ENCODE measurements around the gene SUSD2.

Gene SUSD2

DNA sequence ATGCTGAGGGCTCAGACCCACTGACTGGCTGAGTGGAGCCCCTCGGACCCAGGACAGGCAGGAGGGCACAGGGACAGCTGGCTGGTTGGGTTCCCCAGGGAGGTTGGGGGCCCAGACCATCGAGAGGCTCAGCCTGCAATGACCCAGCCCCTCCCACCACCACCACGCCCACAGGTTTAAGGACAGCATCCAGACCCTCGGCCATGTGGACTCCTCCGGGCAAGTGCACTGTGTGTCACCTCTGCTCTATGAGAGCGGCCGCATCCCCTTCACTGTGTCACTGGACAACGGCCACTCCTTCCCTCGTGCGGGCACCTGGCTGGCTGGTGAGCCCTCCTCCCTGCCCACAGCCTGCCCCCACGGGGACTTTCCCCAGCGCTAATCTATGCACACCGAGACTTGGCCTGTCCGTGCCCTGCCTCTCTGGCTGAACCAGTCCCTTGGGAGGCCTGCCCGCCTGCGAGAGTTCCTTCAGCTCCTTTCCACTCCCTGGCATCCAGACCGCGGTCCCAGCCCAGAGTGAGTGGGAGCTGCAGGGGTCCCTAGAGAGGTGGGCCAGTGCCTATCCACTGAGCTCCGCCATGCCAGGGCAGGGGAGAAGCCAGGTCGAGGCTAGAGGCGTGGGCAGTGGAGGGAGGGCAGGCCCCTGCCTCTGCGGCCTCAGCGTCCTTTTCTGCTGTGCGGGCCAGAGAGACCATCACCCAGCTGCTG is 2.2 kb downstream of the SUSD2 start:
- Histone ChIP-seq H3K27ac (ENCODE audit: insufficient read depth in 1 of 2, low read depth in 1 of 2, low read length in 2 of 2, poor library complexity in 1 of 2, severe bottlenecking in 2 of 2) (no peak overlapping the region), H3K9me3 (ENCODE audit: control extremely low read depth in 1 of 5, control insufficient read depth in 4 of 5, insufficient read depth in 2 of 5, low read depth in 1 of 5, low read length in 4 of 5) (no peaks in the 10 kb centered on the region), H3K36me3 (ENCODE audit: control insufficient read depth in 4 of 4, insufficient read depth in 4 of 4, low read length in 3 of 4) (peaks cover 0 to 9% (median 2%) of the 10 kb centered on the region in 4 experiments), H3K4me3 (ENCODE audit: control insufficient read depth in 1 of 7, extremely low read depth in 1 of 7, insufficient read depth in 4 of 7, low read depth in 2 of 7, low read length in 6 of 7) (no peak overlapping the region), H3K27me3 (replicated peaks in 2 of 5; ENCODE audit: control insufficient read depth in 4 of 5, insufficient read depth in 5 of 5, low read length in 4 of 5) (no peaks in the 10 kb centered on the region), H3K4me1 (ENCODE audit: control extremely low read depth in 1 of 4, control insufficient read depth in 4 of 4, insufficient read depth in 4 of 4, low read length in 3 of 4) (no peaks in the 10 kb centered on the region)
- CTCF ChIA-PET: interaction anchor here (1.0 to 43.2 kb wide), 2 partner anchors 44 to 49 kb away, joined by 3 to 1213 read pairs; no protein-coding TSS in a partner anchor
- DNase-seq: no peak
- POLR2A ChIA-PET: no interaction called here
- WGBS (ENCODE audit: insufficient coverage): 90% methylated on average over 14 of the region's 24 CpGs

DNA sequence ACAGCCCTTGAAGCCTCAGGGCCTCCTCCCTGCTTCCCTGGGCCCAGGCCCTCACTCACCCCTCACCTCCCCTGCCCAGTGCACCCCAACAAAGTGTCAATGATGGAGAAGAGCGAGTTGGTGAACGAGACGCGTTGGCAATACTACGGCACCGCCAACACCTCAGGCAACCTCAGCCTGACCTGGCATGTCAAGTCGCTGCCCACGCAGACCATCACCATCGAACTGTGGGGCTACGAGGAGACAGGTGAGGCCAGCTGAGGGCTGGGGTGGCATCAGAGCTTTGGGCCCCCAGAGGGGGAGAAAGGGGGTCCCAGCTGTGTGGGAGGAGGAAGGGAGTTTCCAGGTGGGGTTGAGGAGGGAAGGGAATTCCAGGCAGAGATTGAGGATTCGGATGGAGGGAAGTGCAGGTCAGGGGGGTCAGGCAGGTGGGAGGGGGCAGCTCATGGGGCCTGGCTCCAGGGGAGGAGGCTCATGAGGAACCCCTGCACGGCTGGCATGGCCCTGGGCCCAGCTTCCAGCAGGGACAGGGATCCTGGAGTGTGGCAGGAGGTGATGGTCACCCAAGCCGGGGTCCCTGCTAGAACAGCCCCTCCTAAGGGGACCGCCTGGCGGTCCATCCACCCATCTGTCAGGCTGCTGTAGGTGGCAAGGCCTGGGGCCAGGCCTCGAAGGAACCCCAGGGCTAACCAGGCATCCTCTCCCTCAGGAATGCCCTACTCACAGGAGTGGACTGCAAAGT is 2.9 kb downstream of the SUSD2 start:
- peaks cover 0 to 5% (median under 1%) of the 10 kb centered on the region in 4 experiments for H3K36me3 ChIP-seq (ENCODE audit: control insufficient read depth in 4 of 4, insufficient read depth in 4 of 4, low read length in 3 of 4)
- H3K27ac ChIP-seq (ENCODE audit: insufficient read depth in 1 of 2, low read depth in 1 of 2, low read length in 2 of 2, poor library complexity in 1 of 2, severe bottlenecking in 2 of 2): no peak overlapping the region
- H3K4me1 ChIP-seq (ENCODE audit: control extremely low read depth in 1 of 4, control insufficient read depth in 4 of 4, insufficient read depth in 4 of 4, low read length in 3 of 4): peaks cover 0 to 1% (median 0%) of the 10 kb centered on the region in 4 experiments
- ChIA-PET POLR2A (no interaction called here), CTCF (interaction anchor here (0.9 to 43.2 kb wide), 4 partner anchors 42 to 142 kb away, joined by 3 to 1213 read pairs (median 3); no protein-coding TSS in a partner anchor)
- no peaks in the 10 kb centered on the region for H3K9me3 ChIP-seq (ENCODE audit: control extremely low read depth in 1 of 5, control insufficient read depth in 4 of 5, insufficient read depth in 2 of 5, low read depth in 1 of 5, low read length in 4 of 5)
- 98% methylated on average over 16 of the region's 16 CpGs for whole genome bisulfite sequencing (ENCODE audit: insufficient coverage)
- H3K27me3 ChIP-seq (replicated peaks in 2 of 5; ENCODE audit: control insufficient read depth in 4 of 5, insufficient read depth in 5 of 5, low read length in 4 of 5): no peaks in the 10 kb centered on the region
- H3K4me3 ChIP-seq (ENCODE audit: control insufficient read depth in 1 of 7, extremely low read depth in 1 of 7, insufficient read depth in 4 of 7, low read depth in 2 of 7, low read length in 6 of 7): no peak overlapping the region
- DNase-seq: no peak

DNA sequence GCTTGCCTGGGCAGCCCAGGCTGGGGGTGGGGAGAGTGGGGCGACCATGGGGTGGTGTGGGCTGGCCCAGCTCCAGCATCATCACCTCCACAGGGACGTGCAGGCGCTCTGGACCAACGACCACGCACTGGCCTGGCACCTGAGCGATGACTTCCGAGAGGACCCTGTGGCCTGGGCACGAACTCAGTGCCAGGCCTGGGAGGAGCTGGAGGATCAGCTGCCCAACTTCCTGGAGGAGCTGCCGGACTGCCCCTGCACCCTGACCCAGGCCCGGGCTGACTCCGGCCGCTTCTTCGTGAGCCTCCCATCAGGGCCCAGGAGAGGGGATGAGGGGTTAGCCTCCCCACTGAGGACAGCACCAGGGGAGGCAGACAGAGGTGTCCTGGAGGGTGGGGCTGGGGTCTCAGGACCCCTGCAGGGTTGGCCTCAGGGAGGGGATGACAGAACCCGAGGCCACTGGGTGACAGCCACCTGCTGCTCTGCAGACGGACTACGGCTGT is 3.8 kb downstream of the SUSD2 start:
- Histone ChIP-seq H3K4me3 (ENCODE audit: control insufficient read depth in 1 of 7, extremely low read depth in 1 of 7, insufficient read depth in 4 of 7, low read depth in 2 of 7, low read length in 6 of 7) (no peak overlapping the region), H3K27me3 (replicated peaks in 2 of 5; ENCODE audit: control insufficient read depth in 4 of 5, insufficient read depth in 5 of 5, low read length in 4 of 5) (no peaks in the 10 kb centered on the region), H3K9me3 (ENCODE audit: control extremely low read depth in 1 of 5, control insufficient read depth in 4 of 5, insufficient read depth in 2 of 5, low read depth in 1 of 5, low read length in 4 of 5) (no peaks in the 10 kb centered on the region), H3K36me3 (ENCODE audit: control insufficient read depth in 4 of 4, insufficient read depth in 4 of 4, low read length in 3 of 4) (no peaks in the 10 kb centered on the region), H3K27ac (ENCODE audit: insufficient read depth in 1 of 2, low read depth in 1 of 2, low read length in 2 of 2, poor library complexity in 1 of 2, severe bottlenecking in 2 of 2) (no peak overlapping the region), H3K4me1 (ENCODE audit: control extremely low read depth in 1 of 4, control insufficient read depth in 4 of 4, insufficient read depth in 4 of 4, low read length in 3 of 4) (peaks cover 0 to 8% (median 2%) of the 10 kb centered on the region in 4 experiments)
- POLR2A ChIA-PET: no interaction called here
- CTCF ChIA-PET: interaction anchor here (1.0 to 43.2 kb wide), 2 partner anchors 42 to 46 kb away, joined by 3 to 1213 read pairs; no protein-coding TSS in a partner anchor
- WGBS (ENCODE audit: insufficient coverage): over 99% methylated on average over 11 of the region's 16 CpGs
- no peak for DNase-seq

DNA sequence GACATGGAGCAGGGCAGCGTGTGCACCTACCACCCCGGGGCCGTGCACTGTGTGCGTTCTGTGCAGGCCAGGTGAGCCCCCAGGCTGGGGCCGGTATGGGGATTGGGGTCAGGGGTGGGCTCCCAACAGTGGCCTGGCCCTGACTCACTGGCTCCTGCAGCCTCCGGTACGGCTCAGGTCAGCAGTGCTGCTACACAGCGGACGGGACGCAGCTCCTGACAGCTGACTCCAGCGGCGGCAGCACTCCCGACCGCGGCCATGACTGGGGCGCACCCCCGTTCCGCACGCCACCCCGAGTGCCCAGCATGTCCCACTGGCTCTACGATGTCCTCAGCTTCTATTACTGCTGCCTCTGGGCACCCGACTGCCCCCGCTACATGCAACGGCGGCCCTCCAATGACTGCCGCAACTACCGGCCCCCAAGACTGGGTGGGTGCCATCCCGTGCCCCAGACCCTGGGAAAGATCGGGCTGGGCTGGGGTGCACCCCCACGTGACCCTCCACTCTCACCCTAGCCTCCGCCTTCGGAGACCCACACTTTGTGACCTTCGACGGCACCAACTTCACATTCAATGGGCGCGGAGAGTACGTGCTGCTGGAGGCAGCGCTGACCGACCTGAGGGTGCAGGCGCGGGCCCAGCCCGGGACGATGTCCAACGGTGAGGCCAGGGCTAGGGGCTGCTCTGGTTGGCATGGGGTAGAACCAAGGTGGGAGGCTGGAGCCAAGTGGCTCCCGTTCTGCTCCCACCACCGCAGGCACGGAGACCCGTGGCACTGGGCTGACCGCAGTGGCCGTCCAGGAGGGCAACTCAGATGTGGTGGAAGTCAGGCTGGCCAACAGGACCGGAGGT is 4.4 kb downstream of the SUSD2 start:
- no peak for DNase-seq
- 96% methylated on average over 39 of the region's 51 CpGs for WGBS (ENCODE audit: insufficient coverage)
- Histone ChIP-seq H3K4me1 (ENCODE audit: control extremely low read depth in 1 of 4, control insufficient read depth in 4 of 4, insufficient read depth in 4 of 4, low read length in 3 of 4) (peaks cover 0 to 8% (median 2%) of the 10 kb centered on the region in 4 experiments), H3K27ac (ENCODE audit: insufficient read depth in 1 of 2, low read depth in 1 of 2, low read length in 2 of 2, poor library complexity in 1 of 2, severe bottlenecking in 2 of 2) (no peak overlapping the region), H3K9me3 (ENCODE audit: control extremely low read depth in 1 of 5, control insufficient read depth in 4 of 5, insufficient read depth in 2 of 5, low read depth in 1 of 5, low read length in 4 of 5) (no peaks in the 10 kb centered on the region), H3K27me3 (replicated peaks in 2 of 5; ENCODE audit: control insufficient read depth in 4 of 5, insufficient read depth in 5 of 5, low read length in 4 of 5) (no peaks in the 10 kb centered on the region), H3K36me3 (ENCODE audit: control insufficient read depth in 4 of 4, insufficient read depth in 4 of 4, low read length in 3 of 4) (no peaks in the 10 kb centered on the region), H3K4me3 (ENCODE audit: control insufficient read depth in 1 of 7, extremely low read depth in 1 of 7, insufficient read depth in 4 of 7, low read depth in 2 of 7, low read length in 6 of 7) (no peak overlapping the region)
- CTCF ChIA-PET: interaction anchor here (1.0 to 43.2 kb wide), 2 partner anchors 41 to 46 kb away, joined by 3 to 1213 read pairs; no protein-coding TSS in a partner anchor
- POLR2A ChIA-PET: interaction anchor here (0.6 kb wide), 1 partner anchor 318 kb away, joined by 3 read pairs; no protein-coding TSS in a partner anchor

DNA sequence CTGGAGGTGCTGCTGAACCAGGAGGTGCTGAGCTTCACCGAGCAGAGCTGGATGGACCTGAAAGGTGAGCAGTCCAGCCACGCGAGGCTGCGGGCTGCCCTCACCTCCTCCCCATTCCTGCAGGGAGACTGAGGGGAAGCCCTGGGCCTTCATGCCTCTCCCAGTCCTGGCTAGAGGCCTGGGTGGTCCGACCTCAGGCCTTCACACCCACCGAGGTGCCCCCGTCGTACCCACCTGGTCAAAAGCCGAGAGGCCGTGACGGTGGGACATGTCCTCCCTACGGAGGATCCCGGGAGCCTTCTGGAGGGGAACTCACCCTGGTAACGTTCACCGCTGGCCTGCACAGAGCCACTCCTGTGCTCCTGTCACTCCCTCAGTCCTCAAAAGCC is 5.1 kb downstream of the SUSD2 start:
- WGBS (ENCODE audit: insufficient coverage): 92% methylated on average over 13 of the region's 15 CpGs
- Histone ChIP-seq H3K4me1 (ENCODE audit: control extremely low read depth in 1 of 4, control insufficient read depth in 4 of 4, insufficient read depth in 4 of 4, low read length in 3 of 4) (peaks cover 0 to 8% (median 2%) of the 10 kb centered on the region in 4 experiments), H3K27ac (ENCODE audit: insufficient read depth in 1 of 2, low read depth in 1 of 2, low read length in 2 of 2, poor library complexity in 1 of 2, severe bottlenecking in 2 of 2) (no peak overlapping the region), H3K36me3 (ENCODE audit: control insufficient read depth in 4 of 4, insufficient read depth in 4 of 4, low read length in 3 of 4) (no peaks in the 10 kb centered on the region), H3K27me3 (replicated peaks in 2 of 5; ENCODE audit: control insufficient read depth in 4 of 5, insufficient read depth in 5 of 5, low read length in 4 of 5) (no peaks in the 10 kb centered on the region), H3K4me3 (ENCODE audit: control insufficient read depth in 1 of 7, extremely low read depth in 1 of 7, insufficient read depth in 4 of 7, low read depth in 2 of 7, low read length in 6 of 7) (no peak overlapping the region), H3K9me3 (ENCODE audit: control extremely low read depth in 1 of 5, control insufficient read depth in 4 of 5, insufficient read depth in 2 of 5, low read depth in 1 of 5, low read length in 4 of 5) (no peaks in the 10 kb centered on the region)
- no peak for DNase-seq
- ChIA-PET POLR2A (no interaction called here), CTCF (no interaction called here)

DNA sequence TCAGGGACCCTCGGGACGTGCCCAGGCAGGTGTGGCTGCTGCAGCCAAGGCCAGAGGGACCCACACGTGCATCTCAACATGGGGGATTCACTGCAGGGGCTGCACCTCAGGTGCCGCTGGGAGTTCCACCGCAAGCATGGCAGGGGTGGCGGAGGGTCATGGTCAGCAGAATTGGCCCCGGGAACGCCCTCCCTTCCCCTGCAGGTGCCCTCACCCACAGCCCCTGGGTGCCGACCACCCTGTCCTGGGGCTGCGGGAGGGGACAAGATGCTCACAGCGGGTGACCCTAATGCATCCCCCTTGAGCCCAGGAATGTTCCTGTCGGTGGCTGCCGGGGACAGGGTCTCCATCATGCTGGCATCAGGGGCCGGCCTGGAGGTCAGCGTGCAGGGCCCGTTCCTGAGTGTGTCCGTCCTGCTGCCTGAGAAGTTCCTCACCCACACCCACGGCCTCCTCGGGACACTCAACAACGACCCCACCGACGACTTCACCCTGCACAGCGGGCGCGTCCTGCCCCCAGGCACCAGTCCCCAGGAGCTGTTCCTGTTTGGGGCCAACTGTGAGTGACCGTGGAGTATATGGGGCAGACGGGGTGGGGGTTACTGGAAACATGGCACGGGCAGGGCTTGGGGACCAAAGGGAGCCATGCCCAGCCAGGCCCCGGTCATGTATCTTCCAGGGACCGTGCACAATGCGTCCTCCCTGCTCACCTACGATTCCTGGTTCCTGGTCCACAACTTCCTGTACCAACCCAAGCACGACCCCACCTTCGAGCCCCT is 5.8 kb downstream of the SUSD2 start:
- Histone ChIP-seq H3K9me3 (ENCODE audit: control extremely low read depth in 1 of 5, control insufficient read depth in 4 of 5, insufficient read depth in 2 of 5, low read depth in 1 of 5, low read length in 4 of 5) (no peaks in the 10 kb centered on the region), H3K4me1 (ENCODE audit: control extremely low read depth in 1 of 4, control insufficient read depth in 4 of 4, insufficient read depth in 4 of 4, low read length in 3 of 4) (peaks cover 0 to 8% (median 2%) of the 10 kb centered on the region in 4 experiments), H3K27ac (ENCODE audit: insufficient read depth in 1 of 2, low read depth in 1 of 2, low read length in 2 of 2, poor library complexity in 1 of 2, severe bottlenecking in 2 of 2) (no peak overlapping the region), H3K4me3 (ENCODE audit: control insufficient read depth in 1 of 7, extremely low read depth in 1 of 7, insufficient read depth in 4 of 7, low read depth in 2 of 7, low read length in 6 of 7) (no peak overlapping the region), H3K27me3 (replicated peaks in 2 of 5; ENCODE audit: control insufficient read depth in 4 of 5, insufficient read depth in 5 of 5, low read length in 4 of 5) (no peaks in the 10 kb centered on the region), H3K36me3 (ENCODE audit: control insufficient read depth in 4 of 4, insufficient read depth in 4 of 4, low read length in 3 of 4) (no peaks in the 10 kb centered on the region)
- 95% methylated on average over 24 of the region's 34 CpGs for WGBS (ENCODE audit: insufficient coverage)
- CTCF ChIA-PET: interaction anchor here (1.8 kb wide), 1 partner anchor 8 kb away, joined by 7 read pairs; no protein-coding TSS in a partner anchor
- POLR2A ChIA-PET: interaction anchor here (0.6 kb wide), 1 partner anchor 54 kb away, joined by 5 read pairs; no protein-coding TSS in a partner anchor
- DNase-seq: no peak

Measured in common myeloid progenitor, CD34-positive (primary cell).